PC-9 (cell line): Measurements from ENCODE around the gene KCNC1. TPM values are rescaled to one million over a fixed set of nuclear protein-coding genes. Genes with fewer than 3 reads are reported as not detected.

ENCODE experiments used
- BruUV-seq: library from RNA; stranded (reverse); fragments of 400-500 nt; replicated peaks from 2 replicates; lab custom pipeline; 2021; lab: Mats Ljungman, UMichigan
- CTCF ChIA-PET: fragments of 300-600 bp; sonication (Branson Sonifier 250); formaldehyde crosslinking; loops from one replicate; lab custom pipeline; 2022; ENCODE audit warnings: antibody characterized with exemption; lab: Charles Lee
- POLR2A ChIA-PET: fragments of 300-600 bp; sonication (Branson Sonifier 250); formaldehyde crosslinking; loops from one replicate; lab custom pipeline; 2022; ENCODE audit warnings: antibody characterized with exemption; ENCODE audit not compliant: unreplicated experiment; lab: Charles Lee
- DNase-seq, 2 experiments: peaks; one replicate each; pipeline versions ENCODE4 v3.0.0 to v3.0.0-alpha.2; 2015 to 2022; ENCODE audit warnings: mixed read lengths in 1 of 2
- H2AFZ ChIP-seq: fragments of 200-600 bp; sonication (generic); 2 replicates; pipeline ENCODE4 v1.8.1; 2017; ENCODE audit warnings: antibody characterized with exemption
- H3F3A ChIP-seq: fragments of 200-600 bp; sonication (generic); 2 replicates; pipeline ENCODE4 v1.8.1; 2017; ENCODE audit warnings: antibody characterized with exemption, mild to moderate bottlenecking, low read depth; ENCODE audit not compliant: insufficient read depth
- H3K27ac ChIP-seq: fragments of 200-600 bp; sonication (generic); 2 replicates; pipeline ENCODE4 v1.6.1; 2016; ENCODE audit warnings: mixed run types
- H3K27me3 ChIP-seq: fragments of 200-600 bp; sonication (generic); 2 replicates; pipeline ENCODE4 v1.6.1; 2016; ENCODE audit warnings: low read depth, mixed run types; ENCODE audit not compliant: insufficient read depth
- H3K36me3 ChIP-seq: fragments of 200-600 bp; sonication (generic); 2 replicates; pipeline ENCODE4 v1.6.1; 2016; ENCODE audit warnings: low read depth, mixed run types
- H3K4me1 ChIP-seq: fragments of 200-600 bp; sonication (generic); replicated peaks from 2 replicates; pipeline ENCODE4 v1.6.1; 2016; ENCODE audit warnings: mixed run types; ENCODE audit not compliant: insufficient read depth
- H3K4me2 ChIP-seq: fragments of 200-600 bp; sonication (generic); 2 replicates; pipeline ENCODE4 v1.6.1; 2017; ENCODE audit warnings: mixed run types
- H3K4me3 ChIP-seq: fragments of 200-600 bp; sonication (generic); 2 replicates; pipeline ENCODE4 v1.6.1; 2016; ENCODE audit warnings: mixed run types
- H3K79me2 ChIP-seq: fragments of 200-600 bp; sonication (generic); 2 replicates; pipeline ENCODE4 v1.6.1; 2017; ENCODE audit warnings: low read depth, mixed run types
- H3K9me2 ChIP-seq: fragments of 200-600 bp; sonication (generic); 2 replicates; pipeline ENCODE4 v1.8.1; 2017; ENCODE audit warnings: mild to moderate bottlenecking; ENCODE audit not compliant: insufficient read depth
- H3K9me3 ChIP-seq: fragments of 200-600 bp; sonication (generic); 2 replicates; pipeline ENCODE4 v1.8.1; 2016; ENCODE audit warnings: low read depth; ENCODE audit not compliant: insufficient read depth
- H4K20me1 ChIP-seq: fragments of 200-600 bp; sonication (generic); 2 replicates; pipeline ENCODE4 v1.8.1; 2017; ENCODE audit not compliant: insufficient read depth
- CTCF ChIP-seq: fragments of 200-600 bp; sonication (generic); conservative IDR thresholded peaks from 2 replicates; pipeline ENCODE4 v1.6.1; 2017; ENCODE audit warnings: mixed run types, antibody characterized with exemption, mild to moderate bottlenecking, moderate library complexity
- EZH2 ChIP-seq: fragments of 200-600 bp; sonication (generic); IDR thresholded peaks from 2 replicates; pipeline ENCODE4 v1.8.0; 2017; ENCODE audit warnings: antibody characterized with exemption, low read depth
- intact Hi-C: fragments of 100-400 bp; cut with micrococcal nuclease; formaldehyde crosslinking; loops from one replicate; pipeline ENCODE4 v1.10.0; 2022; ENCODE audit not compliant: unreplicated experiment
- total RNA-seq: library from RNA; stranded (reverse); gene quantifications from 2 replicates; pipeline ENCODE4 v1.2.3, GENCODE V29; 2021

KCNC1 gene
- total RNA-seq, 1 experiment from 2014 or later: not detected

GRCh38 chr11:17730608-17731462, 3.7 kb upstream of the KCNC1 start:
- intact Hi-C loops: loop anchor here (1.0 to 5.0 kb wide), 6 partner anchors 96 to 248 kb away; no protein-coding TSS in a partner anchor
- Histone ChIP-seq H3K4me3 (no peak overlapping the region), H3K4me2 (no peak overlapping the region), H3K9me2 (no peaks in the 10 kb centered on the region), H3K79me2 (no peaks in the 10 kb centered on the region), H3F3A (no peaks in the 10 kb centered on the region), H3K36me3 (no peaks in the 10 kb centered on the region), H3K9me3 (no peaks in the 10 kb centered on the region), H3K27me3 (peaks cover 27% of the 10 kb centered on the region), H3K27ac (no peak overlapping the region), H4K20me1 (no peaks in the 10 kb centered on the region), H2AFZ (no peak overlapping the region), H3K4me1 (no peaks in the 10 kb centered on the region)
- peak; percentile 56 to 81 for DNase-seq
- BruUV-seq: no TSS peak
- CTCF ChIA-PET: interaction anchor here (0.6 to 1.5 kb wide), 9 partner anchors 82 to 255 kb away, joined by 3 to 26 read pairs (median 3); no protein-coding TSS in a partner anchor
- peak; percentile 89 for TF ChIP-seq CTCF
- no peak for TF ChIP-seq EZH2
- POLR2A ChIA-PET: interaction anchor here (0.6 to 0.7 kb wide), 2 partner anchors 51 to 278 kb away, joined by 3 to 6 read pairs; no protein-coding TSS in a partner anchor

- intact Hi-C loops: loop anchor here (5.0 kb wide), 1 partner anchor 114 kb away; no protein-coding TSS in a partner anchor
- H4K20me1 ChIP-seq: no peaks in the 10 kb centered on the region
- H3K4me2 ChIP-seq: no peak overlapping the region
- H3K4me3 ChIP-seq: no peak overlapping the region
- H3K9me2 ChIP-seq: no peaks in the 10 kb centered on the region
- no peak overlapping the region for H3K27ac ChIP-seq
- TF ChIP-seq CTCF (no peak), EZH2 (no peak)
- no peaks in the 10 kb centered on the region for H3K79me2 ChIP-seq
- peaks cover 7% of the 10 kb centered on the region for H3K27me3 ChIP-seq
- H3K36me3 ChIP-seq: no peaks in the 10 kb centered on the region
- no peak overlapping the region for H2AFZ ChIP-seq
- H3K9me3 ChIP-seq: no peaks in the 10 kb centered on the region
- POLR2A ChIA-PET: no interaction called here
- H3F3A ChIP-seq: no peaks in the 10 kb centered on the region
- BruUV-seq: no TSS peak
- H3K4me1 ChIP-seq: no peaks in the 10 kb centered on the region
- CTCF ChIA-PET: interaction anchor here (0.7 kb wide), 1 partner anchor 330 kb away, joined by 3 read pairs; no protein-coding TSS in a partner anchor
- DNase-seq: no peak
Measured at GRCh38 chr11:17733261-17733660, 1.3 kb upstream of the KCNC1 start.

GRCh38 chr11:17734986-17735817, 621 bp downstream of the KCNC1 start:
- peak in 1 of 2 experiments; percentile 26 for DNase-seq
- H3K36me3 ChIP-seq: no peaks in the 10 kb centered on the region
- H3K27me3 ChIP-seq: no peaks in the 10 kb centered on the region
- H3K27ac ChIP-seq: no peak overlapping the region
- ChIA-PET POLR2A (no interaction called here), CTCF (no interaction called here)
- H4K20me1 ChIP-seq: no peaks in the 10 kb centered on the region
- intact Hi-C loops: loop anchor here (5.0 kb wide), 1 partner anchor 112 kb away; no protein-coding TSS in a partner anchor
- H3K9me2 ChIP-seq: no peaks in the 10 kb centered on the region
- H3K4me2 ChIP-seq: no peak overlapping the region
- no peaks in the 10 kb centered on the region for H3K9me3 ChIP-seq
- no peaks in the 10 kb centered on the region for H3F3A ChIP-seq
- no peaks in the 10 kb centered on the region for H3K4me1 ChIP-seq
- H2AFZ ChIP-seq: no peak overlapping the region
- no peaks in the 10 kb centered on the region for H3K79me2 ChIP-seq
- TF ChIP-seq EZH2: no peak
- TF ChIP-seq CTCF: no peak
- no TSS peak for BruUV-seq
- H3K4me3 ChIP-seq: no peak overlapping the region
